Stimulated activated CD8-positive, alpha-beta memory T cell treated with anti-CD3 and anti-CD28 coated beads, Interleukin-7, amount 100 ng/mL, for 24 hours (primary cell): ENCODE measurements around the gene KCNJ12.
"Not testable (repeated sequence)": the region's sequence is repeated elsewhere in the genome, so short reads cannot be mapped to it uniquely, and the experiment has no call there.

ENCODE experiments used
- DNase-seq: peaks from one replicate; pipeline ENCODE4 v3.0.0-alpha.2; 2020; ENCODE audit warnings: low read depth

The KCNJ12 gene

DNA sequence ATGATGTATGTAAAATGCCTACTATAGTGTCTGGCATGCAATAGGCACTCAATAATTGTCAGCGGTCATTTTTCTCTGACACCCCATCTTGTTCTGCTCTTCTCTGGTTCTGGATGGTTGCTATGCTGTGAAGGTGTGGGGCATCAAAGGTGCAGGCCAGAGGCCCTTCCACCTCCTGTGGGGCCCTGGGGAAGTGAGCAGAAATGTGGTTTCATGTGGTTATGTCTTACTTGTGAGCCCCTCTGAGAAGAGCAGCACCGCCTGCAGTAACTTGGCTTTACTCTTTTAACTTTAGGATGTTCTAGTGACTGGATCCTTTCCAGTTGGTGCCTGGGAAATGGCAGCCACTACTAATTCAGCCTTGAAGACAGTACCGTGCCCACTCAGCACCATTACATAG lies 32.1 kb downstream of the KCNJ12 start:
- DNase-seq = not testable (repeated sequence)

DNA sequence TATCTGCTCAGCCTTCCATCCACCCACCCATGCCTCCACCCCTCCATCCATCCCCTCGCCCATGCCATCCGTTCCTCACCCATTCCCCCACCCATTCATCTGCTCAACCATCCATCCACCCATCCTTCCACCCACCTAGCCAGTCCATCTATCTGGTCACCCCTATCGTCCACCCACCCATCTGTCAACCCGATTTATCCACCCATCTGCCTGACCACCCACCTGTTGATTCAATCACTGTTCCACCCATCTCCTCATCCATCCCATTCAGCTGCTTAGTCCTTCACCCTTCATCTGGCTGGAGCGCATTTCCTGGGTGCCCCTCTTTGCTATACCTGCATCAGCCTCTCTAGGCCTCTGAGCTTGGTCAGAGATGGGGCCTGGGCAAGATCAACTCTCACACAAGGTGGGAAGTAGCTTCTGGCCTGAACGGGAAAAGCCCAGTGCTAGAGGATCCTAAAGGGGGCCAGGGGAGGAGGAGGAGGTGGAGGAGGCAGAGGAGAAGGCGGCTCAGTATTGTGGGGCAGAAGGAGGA lies 32.7 kb downstream of the KCNJ12 start:
- DNase-seq = not testable (repeated sequence)

DNA sequence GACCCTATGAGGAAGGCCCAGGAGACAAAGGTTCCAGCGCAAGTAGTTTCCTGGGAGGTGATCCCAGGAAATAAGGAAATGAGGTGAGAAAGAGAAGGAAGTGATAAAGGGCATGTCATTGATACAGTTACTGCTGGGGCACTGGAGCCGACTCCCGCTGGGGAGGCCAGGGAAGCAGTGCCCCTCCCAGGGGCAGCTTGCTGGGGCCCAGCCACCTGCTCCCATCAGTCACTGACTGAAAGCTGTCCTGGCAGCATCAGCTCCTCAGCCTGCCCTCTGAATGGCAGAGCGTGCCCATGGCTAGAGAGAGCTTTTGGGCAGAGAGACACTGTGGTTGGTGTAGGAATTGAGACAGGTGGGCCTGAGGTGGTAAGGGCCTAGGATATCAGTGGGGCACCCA lies 33.2 kb downstream of the KCNJ12 start:
- DNase-seq = not testable (repeated sequence)

DNA sequence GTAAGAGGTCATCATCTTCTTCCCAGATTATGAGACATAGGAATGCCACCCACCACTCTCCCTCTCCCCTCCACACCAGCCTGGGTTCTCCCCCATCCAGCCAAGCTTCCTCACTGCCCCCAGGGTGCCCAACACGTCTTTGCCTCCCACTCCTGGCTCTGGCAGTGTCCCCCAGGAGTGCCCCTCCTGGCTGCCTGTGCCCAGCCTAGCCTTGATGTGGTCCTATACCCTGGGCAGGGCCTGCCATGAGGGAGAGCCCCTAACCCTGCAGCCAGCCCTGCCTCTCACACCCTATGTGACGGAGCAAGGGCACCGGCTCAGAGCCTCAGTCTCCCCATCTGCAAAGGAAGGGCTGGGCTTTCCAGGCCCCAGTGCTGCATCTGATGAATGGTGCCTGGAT lies 33.8 kb downstream of the KCNJ12 start:
- DNase-seq = not testable (repeated sequence)

DNA sequence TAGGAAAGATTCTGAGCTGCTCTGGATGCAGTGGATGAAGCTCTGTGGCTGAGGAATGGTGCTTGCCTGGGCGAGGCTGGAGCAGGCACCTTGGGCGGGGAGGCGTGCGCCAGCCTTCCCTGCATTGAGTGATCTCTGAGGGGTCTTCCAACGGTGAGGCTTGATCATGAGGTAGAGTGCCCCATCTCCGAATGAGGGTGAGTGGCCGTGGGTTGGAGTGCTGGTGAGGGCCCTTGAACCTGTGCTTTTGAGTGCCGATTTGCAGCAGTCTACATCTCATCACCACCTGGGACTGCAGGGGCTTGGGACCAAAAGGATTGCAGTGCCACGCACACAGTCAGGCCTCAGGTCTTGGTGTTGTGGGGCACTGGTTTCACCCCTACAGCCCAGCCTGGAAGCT lies 34.2 kb downstream of the KCNJ12 start:
- not testable (repeated sequence) for DNase-seq

DNA sequence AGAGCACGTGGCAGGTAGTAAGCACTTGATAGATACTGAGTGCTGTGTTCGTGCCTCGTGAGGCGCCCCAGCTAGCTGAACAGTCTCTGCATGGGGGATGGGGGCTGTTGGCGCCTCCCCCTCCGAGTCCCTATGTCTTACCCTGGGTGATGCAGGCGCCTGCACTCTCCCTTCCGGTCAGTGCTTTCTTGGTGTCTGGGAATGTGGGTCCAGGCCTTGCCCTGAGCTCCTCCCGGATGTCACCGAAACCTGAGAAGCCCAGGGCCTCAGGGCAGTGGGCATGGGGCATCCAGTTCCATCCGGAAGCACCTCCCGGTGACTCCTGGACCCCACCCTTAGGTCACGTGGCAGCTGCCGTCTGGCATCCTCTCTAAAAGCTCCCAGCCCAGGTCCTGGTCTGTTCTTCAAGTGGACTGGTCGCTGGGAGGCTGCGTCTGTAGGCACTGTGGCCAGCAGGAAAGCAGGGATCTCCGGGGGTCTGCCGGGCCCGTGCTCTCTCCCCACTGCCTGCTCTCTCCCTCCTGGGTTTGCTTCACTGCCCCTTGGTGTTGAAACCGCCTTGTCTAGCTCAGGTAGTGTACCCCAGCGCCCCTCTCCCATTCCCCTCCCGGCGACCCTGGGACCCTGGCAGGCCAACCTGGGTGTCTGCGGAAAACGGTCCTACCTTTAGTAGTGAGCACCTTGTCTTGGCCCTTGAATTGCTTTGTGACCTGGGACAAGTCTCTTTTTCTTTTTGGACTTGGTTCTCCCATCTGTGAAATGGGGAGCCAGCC lies 34.9 kb downstream of the KCNJ12 start:
- not testable (repeated sequence) for DNase-seq

DNA sequence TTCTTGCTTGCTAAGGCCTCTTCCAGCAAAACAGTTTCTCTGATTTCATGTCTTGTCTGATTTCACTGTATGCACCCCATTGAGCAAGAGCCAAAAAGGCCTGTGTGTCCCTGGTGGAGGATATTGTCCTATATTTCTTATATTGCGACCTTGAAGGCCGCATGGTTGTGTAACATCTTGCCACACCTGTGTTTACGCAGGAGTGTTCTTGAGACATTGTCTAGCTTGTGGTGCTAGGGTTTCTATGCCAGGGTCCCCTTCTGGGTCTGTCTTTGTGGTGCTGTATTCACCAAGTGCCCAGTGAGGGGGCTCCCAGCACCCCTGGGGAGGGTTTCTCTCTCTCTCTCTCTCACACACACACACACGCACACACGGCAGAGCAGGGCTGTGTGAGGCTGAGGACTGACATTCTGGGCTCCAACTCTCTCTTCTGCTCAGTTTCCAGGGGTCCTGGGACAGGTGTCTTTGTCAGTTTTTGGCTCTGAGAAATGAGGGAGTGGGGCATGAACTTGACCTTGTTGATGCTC lies 35.6 kb downstream of the KCNJ12 start:
- DNase-seq = not testable (repeated sequence)

DNA sequence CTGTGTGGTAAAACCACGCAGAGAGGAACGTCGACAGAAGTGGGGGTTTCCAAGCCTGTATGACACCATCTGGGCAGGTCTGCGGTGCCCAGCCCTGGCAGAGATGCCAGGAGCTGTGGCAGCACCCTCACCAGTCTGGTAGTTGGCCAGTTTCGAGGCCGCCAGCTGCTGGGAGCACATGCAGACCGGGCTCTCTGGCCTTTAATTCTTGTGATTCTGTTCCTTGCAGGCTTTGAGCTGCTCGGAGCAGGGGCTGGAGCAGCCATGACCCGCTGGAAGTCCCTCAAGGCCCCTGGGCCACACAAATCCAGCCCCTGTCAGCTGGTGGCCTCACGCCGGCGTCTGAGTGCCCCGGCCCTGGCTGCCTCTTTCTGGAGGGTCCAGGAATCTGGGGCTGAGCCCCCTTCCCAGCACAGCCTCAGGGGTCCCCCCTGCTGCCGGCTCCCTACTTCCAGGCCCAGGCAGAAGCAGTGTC lies 36.1 kb downstream of the KCNJ12 start:
- DNase-seq = not testable (repeated sequence)

DNA sequence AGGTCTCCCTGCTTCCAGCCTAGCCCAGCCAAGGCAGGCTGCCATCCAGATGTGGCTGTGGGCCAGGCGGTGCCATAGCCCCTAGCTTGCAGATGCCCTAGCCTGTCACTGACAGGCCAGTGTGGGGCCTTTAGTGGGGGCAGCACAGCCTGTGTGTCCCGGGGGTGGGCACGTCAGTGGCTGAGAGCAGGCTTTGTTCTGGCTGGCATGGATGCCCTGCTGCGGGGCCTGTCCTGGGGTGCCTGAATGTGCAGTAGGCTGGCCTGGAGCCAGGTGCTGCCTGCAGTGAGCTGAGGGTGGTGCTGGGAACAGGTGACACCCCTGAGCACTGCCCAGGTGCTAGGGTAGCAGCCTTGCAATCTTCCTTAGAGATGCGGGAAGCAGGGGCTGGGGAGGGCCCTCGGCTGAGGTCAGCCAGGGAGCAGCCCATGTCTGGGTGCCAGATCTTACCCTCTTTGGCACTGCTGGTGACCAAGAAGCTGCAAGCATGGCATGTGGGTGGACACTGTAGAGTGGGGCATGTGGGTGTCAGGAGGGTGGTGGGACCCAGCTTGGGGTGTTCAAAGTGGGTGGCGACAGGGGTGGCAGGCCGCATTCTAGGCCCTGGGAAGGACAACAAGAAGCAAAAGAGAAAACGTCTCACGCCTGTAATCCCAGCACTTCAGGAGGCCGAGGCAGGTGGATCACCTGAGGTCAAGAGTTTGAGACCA lies 37.6 kb downstream of the KCNJ12 start:
- not testable (repeated sequence) for DNase-seq

DNA sequence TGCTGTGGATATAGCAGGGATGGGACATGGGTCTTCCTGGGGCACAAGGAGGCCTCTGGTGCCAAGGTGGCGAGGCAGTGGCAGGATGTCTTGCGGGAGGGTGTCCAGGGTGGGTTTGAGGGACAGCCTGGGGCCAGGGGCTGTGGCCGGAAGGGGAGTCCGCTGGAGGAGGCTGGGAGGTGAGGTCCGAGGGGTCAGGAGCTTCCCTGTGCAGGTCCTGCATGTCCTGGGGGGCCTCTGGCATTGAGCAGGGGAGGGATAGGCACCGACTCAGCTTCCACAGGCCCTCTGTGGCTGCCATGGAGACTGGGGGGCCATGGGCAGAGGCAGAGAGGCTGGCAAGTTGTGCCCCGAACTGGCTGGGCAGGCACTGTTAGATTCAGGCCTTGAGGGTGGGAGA lies 38.5 kb downstream of the KCNJ12 start:
- not testable (repeated sequence) for DNase-seq

DNA sequence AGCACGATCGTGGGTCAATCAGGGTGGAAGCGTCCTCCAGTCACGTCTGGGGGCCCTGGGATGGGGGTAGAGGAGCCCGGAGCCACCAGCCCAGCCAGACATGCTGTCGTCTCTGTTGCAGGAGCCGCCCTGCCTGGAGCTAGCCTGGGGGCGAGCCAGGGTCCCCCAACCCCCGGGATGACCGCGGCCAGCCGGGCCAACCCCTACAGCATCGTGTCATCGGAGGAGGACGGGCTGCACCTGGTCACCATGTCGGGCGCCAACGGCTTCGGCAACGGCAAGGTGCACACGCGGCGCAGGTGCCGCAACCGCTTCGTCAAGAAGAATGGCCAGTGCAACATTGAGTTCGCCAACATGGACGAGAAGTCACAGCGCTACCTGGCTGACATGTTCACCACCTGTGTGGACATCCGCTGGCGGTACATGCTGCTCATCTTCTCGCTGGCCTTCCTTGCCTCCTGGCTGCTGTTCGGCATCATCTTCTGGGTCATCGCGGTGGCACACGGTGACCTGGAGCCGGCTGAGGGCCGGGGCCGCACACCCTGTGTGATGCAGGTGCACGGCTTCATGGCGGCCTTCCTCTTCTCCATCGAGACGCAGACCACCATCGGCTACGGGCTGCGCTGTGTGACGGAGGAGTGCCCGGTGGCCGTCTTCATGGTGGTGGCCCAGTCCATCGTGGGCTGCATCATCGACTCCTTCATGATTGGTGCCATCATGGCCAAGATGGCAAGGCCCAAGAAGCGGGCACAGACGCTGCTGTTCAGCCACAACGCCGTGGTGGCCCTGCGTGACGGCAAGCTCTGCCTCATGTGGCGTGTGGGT lies 39.2 kb downstream of the KCNJ12 start:
- not testable (repeated sequence) for DNase-seq

DNA sequence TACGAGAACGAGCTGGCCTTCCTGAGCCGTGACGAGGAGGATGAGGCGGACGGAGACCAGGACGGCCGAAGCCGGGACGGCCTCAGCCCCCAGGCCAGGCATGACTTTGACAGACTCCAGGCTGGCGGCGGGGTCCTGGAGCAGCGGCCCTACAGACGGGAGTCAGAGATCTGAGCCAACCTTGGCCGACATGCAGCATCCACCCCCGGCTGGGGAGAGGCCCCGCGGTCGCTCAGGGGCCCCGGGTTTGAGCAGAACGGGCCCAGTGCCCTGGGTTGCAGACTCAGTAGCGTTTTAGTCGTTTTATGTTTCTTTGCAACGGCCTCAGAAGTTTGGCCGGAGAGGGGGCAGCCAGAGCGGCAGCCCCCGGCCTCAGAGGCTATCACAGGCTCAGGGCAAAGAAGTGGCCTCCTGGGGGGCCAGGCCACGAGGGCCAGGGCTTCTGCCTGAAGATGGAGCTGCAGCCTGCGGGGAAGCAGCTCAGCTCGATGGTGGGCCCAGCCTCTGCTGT lies 40.4 kb downstream of the KCNJ12 start:
- not testable (repeated sequence) for DNase-seq

DNA sequence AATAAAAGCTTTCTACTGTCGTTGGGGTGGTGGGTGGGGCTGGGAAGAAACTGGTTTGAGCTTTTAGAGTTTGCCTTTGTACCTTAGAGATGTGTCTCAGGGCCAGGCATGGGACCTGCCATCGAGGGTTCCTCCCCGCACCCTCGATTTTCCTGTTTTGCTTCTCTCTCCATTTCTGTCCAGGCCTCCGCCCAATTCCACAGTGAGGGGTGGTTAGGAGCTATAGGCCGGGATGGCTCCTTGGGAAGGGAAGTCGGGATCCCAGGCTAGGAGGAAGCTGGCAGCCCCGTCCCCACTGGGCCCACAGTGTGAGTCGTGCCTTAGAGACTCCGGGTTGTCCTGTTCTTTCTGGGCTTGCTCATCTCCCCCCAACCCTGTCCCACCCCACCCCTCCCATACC lies 41.2 kb downstream of the KCNJ12 start:
- not testable (repeated sequence) for DNase-seq

DNA sequence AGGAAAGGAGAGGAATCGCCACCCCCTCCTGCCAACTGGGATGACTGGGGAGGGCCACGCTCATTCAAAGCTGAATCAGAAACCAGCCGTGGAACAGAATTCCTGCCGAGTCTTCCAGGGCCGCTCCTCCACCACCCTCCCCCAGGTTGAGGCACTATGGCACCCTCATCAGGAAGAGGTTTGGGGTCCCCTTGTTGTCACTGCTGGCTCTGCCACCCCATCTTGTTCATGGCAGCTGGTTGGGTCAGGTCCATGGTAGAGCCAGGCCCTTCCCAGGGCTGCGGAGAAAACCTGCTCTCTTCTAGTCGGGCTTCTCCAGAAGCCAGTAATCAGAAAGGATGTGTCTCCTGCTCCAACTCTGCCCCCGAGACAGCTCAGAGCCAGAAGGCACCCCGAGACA lies 41.8 kb downstream of the KCNJ12 start:
- no peak for DNase-seq

DNA sequence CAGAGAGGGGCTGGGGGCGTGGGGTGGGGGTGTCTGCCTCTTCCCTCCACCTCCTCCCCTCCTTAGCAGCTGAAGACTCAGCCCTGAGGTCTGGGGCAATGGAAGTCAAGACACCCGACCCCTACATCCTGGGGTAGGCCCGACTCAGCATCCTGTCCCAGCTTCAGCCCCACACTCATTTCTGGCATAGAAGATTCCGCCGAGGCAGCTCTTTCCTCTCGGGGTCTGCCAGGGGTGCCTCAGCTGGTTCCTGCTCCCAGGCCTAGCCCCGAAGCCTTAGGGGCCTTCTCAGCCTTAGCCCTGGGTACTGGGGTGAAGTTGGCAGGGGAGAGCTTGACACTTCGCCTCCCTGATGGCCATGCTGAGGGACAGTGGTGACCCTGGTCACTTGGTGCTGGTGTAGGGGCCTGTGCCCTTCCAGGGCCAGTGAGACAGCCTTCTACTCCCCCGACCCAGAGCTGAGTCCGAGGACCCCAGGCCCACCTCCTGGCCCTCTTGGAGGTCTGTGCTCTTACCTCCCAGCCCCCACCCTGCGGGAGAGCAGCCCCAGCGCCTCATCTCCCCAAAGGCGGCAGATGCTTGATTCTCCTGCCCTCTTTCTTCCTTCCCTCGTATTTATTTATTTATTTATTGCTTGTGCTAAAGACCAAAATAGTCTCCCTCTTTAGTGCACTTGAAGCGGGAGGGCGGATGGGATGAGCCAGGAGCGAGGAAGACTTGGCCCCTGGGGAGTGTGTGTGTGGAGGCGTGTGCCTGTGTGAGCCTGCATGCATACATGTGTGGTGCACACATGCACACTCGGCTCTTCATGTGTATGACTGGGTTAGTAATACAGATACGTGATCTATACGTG lies 42.5 kb downstream of the KCNJ12 start:
- no peak for DNase-seq

DNA sequence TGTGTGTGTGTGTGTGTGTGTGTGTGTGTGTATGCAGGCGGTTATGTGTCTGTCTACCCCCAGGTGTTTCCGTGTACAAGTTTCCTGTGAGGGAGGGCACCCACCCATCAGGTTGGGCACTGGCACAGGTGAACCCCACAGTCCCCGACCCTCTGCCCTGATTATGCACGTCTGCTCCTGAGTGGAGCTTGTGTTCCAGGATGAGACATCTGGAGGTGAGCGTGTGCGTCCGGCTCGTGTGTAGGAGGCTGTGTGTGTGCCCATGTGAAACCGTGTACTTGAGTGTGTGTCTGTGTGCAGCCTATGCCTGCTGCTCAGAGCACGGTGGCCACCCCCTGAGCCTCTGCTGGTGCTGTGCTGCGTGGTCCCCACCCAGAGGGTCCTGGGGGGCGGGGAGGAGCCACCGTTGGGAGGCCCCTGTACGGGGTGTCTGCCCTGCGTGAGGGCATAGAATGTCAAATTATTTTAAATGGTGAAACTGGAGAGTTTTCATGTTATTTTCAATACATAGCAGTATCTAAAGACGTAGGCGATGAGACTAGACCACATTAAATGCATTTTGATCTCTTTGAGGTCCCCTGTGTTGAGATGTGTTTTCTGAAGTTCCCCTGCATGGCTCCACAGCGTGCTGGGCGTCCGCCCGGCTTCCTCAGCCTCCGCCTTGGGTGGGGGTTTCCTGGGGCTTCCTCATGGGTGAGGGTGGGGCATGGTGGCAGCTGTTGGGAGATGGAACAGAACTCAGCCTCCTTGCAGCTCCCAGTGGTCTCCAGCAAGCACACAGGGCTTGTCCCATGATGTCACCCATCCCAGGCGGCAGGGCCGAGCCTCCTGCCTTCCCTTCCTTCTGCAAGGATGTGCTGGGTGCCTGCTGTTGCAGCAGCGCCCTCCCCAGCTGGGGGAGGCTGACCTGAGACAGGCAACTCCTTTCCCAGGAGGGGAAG lies 43.4 kb downstream of the KCNJ12 start:
- DNase-seq = no peak

DNA sequence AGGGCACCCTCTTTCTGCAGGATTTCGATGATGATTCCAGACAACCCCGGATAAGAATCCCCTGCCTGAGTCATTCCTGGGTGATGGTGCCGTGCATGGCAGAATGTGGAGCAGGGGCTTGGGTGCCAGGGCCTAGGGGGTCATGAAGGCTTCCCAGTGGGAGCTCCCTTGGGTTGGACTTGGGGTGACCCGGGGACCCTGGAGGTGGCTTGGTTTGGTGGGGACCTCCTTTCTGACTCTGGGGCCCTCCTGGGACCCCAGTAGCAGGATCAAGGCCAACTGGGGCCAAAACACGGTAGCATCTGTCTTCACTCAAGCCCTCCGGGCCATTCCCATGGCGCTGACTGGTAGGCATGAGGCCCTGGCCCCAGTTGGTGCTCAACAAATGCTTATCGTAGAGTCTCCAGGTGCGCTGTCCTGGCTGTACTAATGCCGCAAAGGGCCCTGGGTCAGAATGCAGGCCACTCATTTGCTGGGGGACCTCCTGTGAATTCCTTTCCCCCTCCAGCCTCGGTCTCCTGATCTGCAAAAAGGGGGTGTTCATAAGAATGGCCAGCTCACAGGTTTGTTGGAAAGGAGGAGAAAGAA lies 44.4 kb downstream of the KCNJ12 start:
- not testable (repeated sequence) for DNase-seq

DNA sequence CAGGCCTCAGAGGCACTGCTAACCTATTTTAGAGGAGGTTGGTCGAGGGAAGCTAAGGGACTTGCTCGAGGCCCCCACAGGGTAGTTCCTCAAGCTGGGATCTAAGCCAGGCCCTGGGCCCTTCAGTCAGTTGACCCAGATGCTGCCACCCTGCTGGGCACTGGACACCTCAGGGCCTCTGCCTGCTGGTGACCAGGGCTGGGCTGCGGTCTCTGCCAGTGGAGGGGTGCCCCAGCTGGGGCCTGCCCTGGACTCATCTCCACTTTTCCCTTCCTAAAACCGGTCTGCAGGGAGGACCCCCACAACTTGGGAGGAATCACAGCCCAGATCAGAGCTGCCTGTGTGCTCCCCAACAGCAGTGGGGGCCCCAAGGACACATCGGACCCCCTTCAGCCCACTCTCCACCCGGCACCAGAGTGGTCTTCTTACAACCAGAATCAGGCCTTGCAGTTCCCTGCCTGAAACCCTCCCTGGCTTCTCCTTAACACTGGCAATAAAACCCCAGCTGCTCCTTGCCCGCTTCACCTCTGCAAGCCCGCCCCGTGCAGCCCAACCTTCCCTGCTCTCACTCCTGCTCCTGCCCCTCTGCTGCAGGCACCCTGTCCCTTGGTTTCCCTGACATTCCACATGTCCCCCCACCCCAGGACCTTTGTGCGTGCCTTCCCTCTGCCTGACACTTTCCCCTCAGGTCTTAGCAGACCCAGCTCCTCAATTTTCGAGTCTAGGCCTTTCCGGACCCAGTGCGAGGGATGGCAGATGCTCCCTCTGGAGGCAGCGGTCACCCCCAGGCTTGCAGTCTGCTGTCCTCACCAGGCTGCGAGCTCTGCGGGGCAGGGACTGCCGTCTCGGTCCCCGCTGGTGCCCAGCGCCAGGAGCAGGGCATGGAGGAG lies 45.5 kb downstream of the KCNJ12 start:
- DNase-seq = not testable (repeated sequence)
